K562 (cell line): Measurements from ENCODE around the gene COL6A2. TPM values are rescaled to one million over a fixed set of nuclear protein-coding genes. Genes with fewer than 3 reads are reported as not detected.
"Not testable (repeated sequence)": the region's sequence is repeated elsewhere in the genome, so short reads cannot be mapped to it uniquely, and the experiment has no call there.

Experiments used
- ATAC-seq: fragments of 200-7000 bp; cut with Tn5 transposase; 3 replicates; pipeline ENCODE4 v1.9.1; 2020; ENCODE audit warnings: moderate library complexity
- BruUV-seq: library from RNA; stranded (reverse); fragments of 400-500 nt; replicated peaks from 2 replicates; lab custom pipeline; 2021; lab: Mats Ljungman, UMichigan
- CTCF ChIA-PET: fragments of 300-600 bp; formaldehyde crosslinking; extraction: SDS; loops from one replicate; lab custom pipeline; 2021; ENCODE audit warnings: low intra/inter-chr PET ratio; lab: Yijun Ruan, JAX
- POLR2A ChIA-PET: fragments of 300-600, 350-650 bp; sonication (Branson Sonifier 250); formaldehyde crosslinking; extraction: SDS; loops from one replicate; lab custom pipeline; 2021; ENCODE audit warnings: antibody characterized with exemption, inconsistent platforms; lab: Yijun Ruan, JAX
- DNase-seq, 4 experiments: peaks; one replicate each; pipeline versions ENCODE4 v3.0.0 to v3.0.0-alpha.2; 2011 to 2018; ENCODE audit warnings: low spot score in 3 of 4, mixed read lengths in 3 of 4; ENCODE audit errors: extremely low read depth in 1 of 4
- FAIRE-seq: peaks from 2 replicates; lab custom pipeline; 2011; peaks lifted over from hg19 to GRCh38; lab: Jason Lieb, UNC
- H2AFZ ChIP-seq: 2 replicates; pipeline ENCODE4 v1.6.0; 2011; ENCODE audit warnings: low read depth, low read length, control low read depth, inconsistent platforms
- H3K27ac ChIP-seq: fragments of 200-600 bp; 3 replicates; pipeline ENCODE4 v1.8.0; 2011; ENCODE audit warnings: low read depth, mild to moderate bottlenecking, control low read depth, inconsistent platforms, low read length, moderate library complexity, mixed read lengths; ENCODE audit errors: extremely low read depth
- H3K27me3 ChIP-seq, 2 experiments: fragments of 300-600 bp in 1 of 2; 2 replicates in 1 of 2; 3 replicates in 1 of 2; pipeline versions ENCODE4 v1.6.0 to v1.8.0; 2011; ENCODE audit warnings: inconsistent platforms in 2 of 2, low read length in 2 of 2, mild to moderate bottlenecking in 1 of 2, mixed read lengths in 1 of 2, moderate library complexity in 1 of 2; ENCODE audit not compliant: control insufficient read depth in 2 of 2, insufficient read depth in 2 of 2
- H3K36me3 ChIP-seq: fragments of 300-600 bp; 3 replicates; pipeline ENCODE4 v1.8.0; 2011; ENCODE audit warnings: mild to moderate bottlenecking, low read length, inconsistent platforms; ENCODE audit not compliant: control insufficient read depth, insufficient read depth
- H3K4me1 ChIP-seq, 2 experiments: fragments of 200-600 bp in 1 of 2; replicated peaks in 1 of 2; 2 replicates in 1 of 2; 3 replicates in 1 of 2; pipeline versions ENCODE4 v1.5.1 to v1.8.0; 2011; ENCODE audit warnings: inconsistent platforms in 2 of 2, low read length in 2 of 2, mild to moderate bottlenecking in 1 of 2, mixed read lengths in 1 of 2, moderate library complexity in 1 of 2; ENCODE audit not compliant: control insufficient read depth in 2 of 2, insufficient read depth in 2 of 2
- H3K4me2 ChIP-seq: 2 replicates; pipeline ENCODE4 v1.6.1; 2011; ENCODE audit warnings: low read length, control low read depth, inconsistent platforms, mixed read lengths; ENCODE audit not compliant: insufficient read depth
- H3K4me3 ChIP-seq: fragments of 200-600 bp; sonication (generic), shearing (Covaris generic); 2 replicates; pipeline ENCODE4 v1.5.1; 2016; ENCODE audit warnings: control low read depth, inconsistent platforms
- H3K79me2 ChIP-seq: fragments of 200-600 bp; 3 replicates; pipeline ENCODE4 v1.8.0; 2011; ENCODE audit warnings: low read length, inconsistent platforms; ENCODE audit not compliant: control insufficient read depth, insufficient read depth
- H3K9ac ChIP-seq, 2 experiments: 2 replicates each; pipeline versions ENCODE4 v1.6.0 to v1.6.1; 2011; ENCODE audit warnings: low read depth in 2 of 2, low read length in 2 of 2, control low read depth in 1 of 2, inconsistent platforms in 1 of 2, mild to moderate bottlenecking in 1 of 2, mixed read lengths in 1 of 2; ENCODE audit not compliant: insufficient read depth in 1 of 2
- H3K9me1 ChIP-seq: one replicate; pipeline ENCODE4 v1.6.0; 2011; ENCODE audit warnings: inconsistent platforms, mild to moderate bottlenecking, low read length, moderate library complexity; ENCODE audit not compliant: control insufficient read depth, insufficient read depth
- H3K9me3 ChIP-seq: replicated peaks from 2 replicates; pipeline ENCODE4 v1.5.1; 2011; ENCODE audit warnings: low read depth, low read length, inconsistent platforms; ENCODE audit not compliant: control insufficient read depth, insufficient read depth
- H4K20me1 ChIP-seq: replicated peaks from 2 replicates; pipeline ENCODE4 v1.6.1; 2011; ENCODE audit warnings: low read length, inconsistent platforms, mixed read lengths; ENCODE audit not compliant: control insufficient read depth, insufficient read depth
- ZNF263 ChIP-seq: sonication (generic); formaldehyde crosslinking; IDR thresholded peaks from 2 replicates; pipeline ENCODE4 v1.8.0; 2022; ENCODE audit warnings: mild to moderate bottlenecking, missing genetic modification reagents, borderline replicate concordance
- ZNF717 ChIP-seq: fragments of 250-450 bp; sonication (Bioruptor Pico); IDR thresholded peaks from 2 replicates; pipeline ENCODE4 v1.5.0; 2021
- WGBS: fragments of 100-300 bp; shearing (Covaris generic); methylation state at CpG from one replicate; pipeline ENCODE4 v1.1.6; 2016; ENCODE audit warnings: low coverage, mixed read lengths; ENCODE audit not compliant: insufficient coverage; ENCODE audit errors: missing lambda C conversion rate; 5-methylcytosine and 5-hydroxymethylcytosine counted together
- in situ Hi-C: fragments of 300-500 bp; cut with MboI; formaldehyde crosslinking; loops from 4 replicates; pipeline ENCODE4 v1.15.0; 2018; ENCODE audit warnings: inconsistent platforms, mixed read lengths
- intact Hi-C: fragments of 100-400 bp; cut with micrococcal nuclease; formaldehyde crosslinking; loops from 2 replicates; pipeline ENCODE4 v1.14.2; 2022
- polyA plus RNA-seq, 8 experiments: library from polyadenylated mRNA; depleted of rRNA in 4 of 8; stranded (reverse) in 5 of 8; unstranded in 3 of 8; fragments of >200 nt; fragmentation: Nextera tagmentation in 2 of 8; fragmentation: Illumina TruSeq in 1 of 8; extraction: Ambion mirVana in 2 of 8; extraction: Trizol in 1 of 8; gene quantifications; 2 replicates each; pipeline versions ENCODE4 v1.2.1 to v1.2.3, GENCODE V29; 2011 to 2014; ENCODE audit warnings: inconsistent platforms in 1 of 8, missing spikeins in 1 of 8
- total RNA-seq, 7 experiments: library from RNA; depleted of rRNA in 6 of 7; stranded (reverse); fragments of >200 nt in 6 of 7; fragmentation: Illumina TruSeq in 2 of 7; extraction: Trizol in 2 of 7; gene quantifications; 2 replicates each; pipeline versions ENCODE4 v1.2.1 to v1.2.3, GENCODE V29; 2011 to 2021; ENCODE audit warnings: low replicate concordance in 1 of 7

Gene COL6A2
- total and polyA plus RNA-seq, 9 of the 15 experiments (the other 6 are each of a cell fraction or from before 2014, with no cell fraction given): 0.07 to 1.1 (median 0.24) TPM; not detected in 3

GRCh38 chr21:46168659-46169386, 70.9 kb downstream of the COL6A2 start:
- in situ Hi-C loops: no loop called here
- H3K27ac ChIP-seq: no peak overlapping the region
- TF ChIP-seq ZNF263 (peak; percentile 71; the same call in 1 of the 2 replicates), ZNF717 (CRISPR knock-in tag) (no peak)
- TF ChIP-seq, all 486 proteins: peak for 1
- FAIRE-seq (no peak), DNase-seq (no peak), ATAC-seq (no peak)
- no peaks in the 10 kb centered on the region for H3K9me3 ChIP-seq
- H3K4me3 ChIP-seq: no peak overlapping the region
- no peak overlapping the region for H2AFZ ChIP-seq
- no peaks in the 10 kb centered on the region for H3K27me3 ChIP-seq
- H3K4me2 ChIP-seq: no peak overlapping the region
- CTCF ChIA-PET: no interaction called here
- H3K4me1 ChIP-seq: peaks cover 2 to 26% of the 10 kb centered on the region in 2 experiments; a peak in 4 of 5 replicates
- BruUV-seq: no TSS peak
- H3K36me3 ChIP-seq: peaks cover 36% of the 10 kb centered on the region; the same call in 2 of the 3 replicates
- H3K79me2 ChIP-seq: peaks cover 40% of the 10 kb centered on the region
- intact Hi-C loops: no loop called here
- WGBS: 86% methylated on average over 8 of the region's 8 CpGs
- POLR2A ChIA-PET: interaction anchor here (0.6 to 1.0 kb wide), 2 partner anchors 14 to 229 kb away, joined by 3 read pairs; no protein-coding TSS in a partner anchor
- peaks cover 17% of the 10 kb centered on the region; the same call in 1 of the 2 replicates for H4K20me1 ChIP-seq
- peaks cover 5% of the 10 kb centered on the region for H3K9me1 ChIP-seq
- no peak overlapping the region for H3K9ac ChIP-seq

GRCh38 chr21:46170436-46171193, 72.7 kb downstream of the COL6A2 start:
- H3K79me2 ChIP-seq: peaks cover 57% of the 10 kb centered on the region

More at GRCh38 chr21:46170436-46171193, 72.7 kb downstream of the COL6A2 start:
- H2AFZ ChIP-seq, ATAC-seq, CTCF ChIA-PET, H3K9me1 ChIP-seq, intact Hi-C loops, FAIRE-seq, H3K4me3 ChIP-seq, in situ Hi-C loops, BruUV-seq, H3K27ac ChIP-seq, POLR2A ChIA-PET, H3K9ac ChIP-seq, H3K9me3 ChIP-seq, H3K27me3 ChIP-seq, DNase-seq, H3K4me2 ChIP-seq: not testable (repeated sequence)
- Histone ChIP-seq H3K36me3 (peaks cover 28% of the 10 kb centered on the region; the same call in 2 of the 3 replicates), H4K20me1 (peaks cover 17% of the 10 kb centered on the region; the same call in 1 of the 2 replicates), H3K4me1 (peaks cover 2 to 26% of the 10 kb centered on the region in 2 experiments; a peak in 4 of 5 replicates)
- peak; percentile 41; the same call in 1 of the 2 replicates for TF ChIP-seq ZNF263
- WGBS: 86% methylated on average over 1 of the region's 1 CpG
